Measurements from ENCODE around the gene NNMT. TPM values are rescaled to one million over a fixed set of nuclear protein-coding genes. Genes with fewer than 3 reads are reported as not detected.

Gene NNMT
- total RNA-seq, 2 donors from 2014 or later: 74.7 to 276 TPM

DNA sequence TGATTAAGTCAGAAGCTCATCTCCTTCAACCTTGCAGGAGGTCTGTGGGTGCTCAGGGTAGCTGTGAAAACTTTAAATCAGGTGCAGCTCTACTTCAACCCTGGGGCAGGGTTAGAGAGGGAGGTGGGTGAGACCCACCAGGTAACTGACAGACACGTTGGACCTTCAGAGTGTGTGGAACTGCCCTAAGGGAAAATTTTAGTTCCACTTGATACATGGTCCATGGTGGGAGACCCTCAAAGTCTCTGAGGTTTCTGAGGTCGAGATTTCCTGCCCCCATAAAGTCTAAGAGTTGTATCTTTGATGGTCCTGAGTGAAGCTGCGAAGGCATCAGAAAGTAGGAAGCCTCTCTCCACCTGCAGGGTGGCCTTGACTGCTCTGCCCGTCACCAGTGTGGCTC, 23.9 kb upstream of the NNMT start:
- Histone ChIP-seq H3K4me3 (no peak overlapping the region), H3K27ac (no peak overlapping the region), H3K4me1 (no peaks in the 10 kb centered on the region), H3K9me3 (no peaks in the 10 kb centered on the region), H3K27me3 (no peaks in the 10 kb centered on the region), H3K36me3 (replicated peaks in 1 of 2; ENCODE audit: insufficient read depth in 1 of 2, low read depth in 2 of 2) (no peaks in the 10 kb centered on the region)
- intact Hi-C loops (cut with DNase I): no loop called here
- TF ChIP-seq POLR2A (IDR thresholded peaks at IDR 0.05): no peak
- TF ChIP-seq, protein P1, sequence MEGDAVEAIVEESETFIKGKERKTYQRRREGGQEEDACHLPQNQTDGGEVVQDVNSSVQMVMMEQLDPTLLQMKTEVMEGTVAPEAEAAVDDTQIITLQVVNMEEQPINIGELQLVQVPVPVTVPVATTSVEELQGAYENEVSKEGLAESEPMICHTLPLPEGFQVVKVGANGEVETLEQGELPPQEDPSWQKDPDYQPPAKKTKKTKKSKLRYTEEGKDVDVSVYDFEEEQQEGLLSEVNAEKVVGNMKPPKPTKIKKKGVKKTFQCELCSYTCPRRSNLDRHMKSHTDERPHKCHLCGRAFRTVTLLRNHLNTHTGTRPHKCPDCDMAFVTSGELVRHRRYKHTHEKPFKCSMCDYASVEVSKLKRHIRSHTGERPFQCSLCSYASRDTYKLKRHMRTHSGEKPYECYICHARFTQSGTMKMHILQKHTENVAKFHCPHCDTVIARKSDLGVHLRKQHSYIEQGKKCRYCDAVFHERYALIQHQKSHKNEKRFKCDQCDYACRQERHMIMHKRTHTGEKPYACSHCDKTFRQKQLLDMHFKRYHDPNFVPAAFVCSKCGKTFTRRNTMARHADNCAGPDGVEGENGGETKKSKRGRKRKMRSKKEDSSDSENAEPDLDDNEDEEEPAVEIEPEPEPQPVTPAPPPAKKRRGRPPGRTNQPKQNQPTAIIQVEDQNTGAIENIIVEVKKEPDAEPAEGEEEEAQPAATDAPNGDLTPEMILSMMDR (IDR thresholded peaks at IDR 0.05): no peak
- ATAC-seq (no peak), DNase-seq (no peak)
- WGBS, 2 donors: 43 to 69% methylated on average over 4 of the region's 4 CpGs

DNA sequence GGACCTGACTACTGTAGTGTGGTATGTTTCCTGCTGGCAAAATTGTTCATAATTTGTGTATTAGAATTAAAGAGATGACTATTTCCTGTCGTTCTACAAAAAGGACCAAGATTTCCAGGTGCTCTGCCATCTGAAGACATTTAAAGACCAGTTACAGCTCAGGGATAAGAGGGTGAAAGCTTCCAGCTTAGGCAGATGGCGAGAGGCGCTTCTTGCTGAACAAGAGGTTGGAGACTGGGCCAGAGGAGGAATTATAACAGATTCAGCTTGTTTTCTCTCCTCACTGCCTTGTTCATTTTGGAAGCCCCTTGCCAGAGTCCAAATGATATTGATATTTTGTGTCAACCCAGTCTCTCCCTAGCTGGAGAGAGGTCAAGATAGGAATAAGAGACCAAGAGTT, 23.1 kb upstream of the NNMT start:
- TF ChIP-seq, protein P1 (IDR thresholded peaks at IDR 0.05): no peak
- no peak for TF ChIP-seq POLR2A (IDR thresholded peaks at IDR 0.05)
- H3K27ac ChIP-seq: no peak overlapping the region
- no peaks in the 10 kb centered on the region for H3K9me3 ChIP-seq
- no peaks in the 10 kb centered on the region for H3K36me3 ChIP-seq (replicated peaks in 1 of 2; ENCODE audit: insufficient read depth in 1 of 2, low read depth in 2 of 2)
- no peaks in the 10 kb centered on the region for H3K27me3 ChIP-seq
- 72 to 75% methylated on average over 3 of the region's 3 CpGs for WGBS, 2 donors
- DNase-seq: no peak
- H3K4me3 ChIP-seq: no peak overlapping the region
- no peaks in the 10 kb centered on the region for H3K4me1 ChIP-seq
- ATAC-seq: no peak
- intact Hi-C loops (cut with DNase I): no loop called here

DNA sequence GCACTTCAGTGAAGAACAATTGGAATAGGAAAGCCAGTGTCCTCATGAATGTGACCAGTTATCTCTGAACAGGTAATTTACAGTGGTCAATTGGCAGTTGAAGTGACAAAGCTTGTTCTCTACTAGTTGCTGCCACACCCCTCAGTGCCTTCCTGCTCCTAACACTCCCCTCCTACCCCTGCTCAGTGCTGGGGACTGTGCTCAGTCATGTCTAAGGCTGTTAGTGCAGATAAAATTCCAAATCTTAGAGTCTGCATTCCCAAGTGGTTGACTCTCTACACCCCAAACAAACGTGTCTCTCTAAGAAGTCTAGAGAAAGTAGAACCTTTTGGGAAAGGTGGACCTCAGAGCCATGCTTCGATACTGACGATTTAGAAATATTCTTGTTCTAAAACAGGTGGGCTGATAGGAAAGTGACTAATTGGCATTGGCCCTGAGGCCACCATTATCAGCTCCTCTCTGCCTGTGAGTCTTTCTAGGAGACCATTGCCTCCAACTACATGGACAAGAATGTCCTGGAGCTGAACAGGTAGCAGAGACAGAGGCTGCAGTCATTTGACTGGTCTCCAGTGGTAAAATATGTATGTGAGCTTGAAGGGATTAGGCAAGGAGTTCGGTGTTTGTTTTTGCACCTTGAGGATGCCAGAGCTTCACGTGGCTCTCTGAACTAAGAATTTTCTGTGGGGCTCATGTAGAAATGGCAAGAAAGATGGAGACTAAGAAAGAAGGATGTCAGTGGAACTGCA, 22.1 kb upstream of the NNMT start:
- no peaks in the 10 kb centered on the region for H3K9me3 ChIP-seq
- no peaks in the 10 kb centered on the region for H3K4me1 ChIP-seq
- no peak for ATAC-seq
- H3K4me3 ChIP-seq: no peak overlapping the region
- no peak overlapping the region for H3K27ac ChIP-seq
- TF ChIP-seq, protein P1 (IDR thresholded peaks at IDR 0.05): no peak
- no peak for TF ChIP-seq POLR2A (IDR thresholded peaks at IDR 0.05)
- H3K36me3 ChIP-seq (replicated peaks in 1 of 2; ENCODE audit: insufficient read depth in 1 of 2, low read depth in 2 of 2): no peaks in the 10 kb centered on the region
- no peaks in the 10 kb centered on the region for H3K27me3 ChIP-seq
- no peak for DNase-seq
- 55 to 58% methylated on average over 5 of the region's 5 CpGs for WGBS, 2 donors
- intact Hi-C loops (cut with DNase I): no loop called here

DNA sequence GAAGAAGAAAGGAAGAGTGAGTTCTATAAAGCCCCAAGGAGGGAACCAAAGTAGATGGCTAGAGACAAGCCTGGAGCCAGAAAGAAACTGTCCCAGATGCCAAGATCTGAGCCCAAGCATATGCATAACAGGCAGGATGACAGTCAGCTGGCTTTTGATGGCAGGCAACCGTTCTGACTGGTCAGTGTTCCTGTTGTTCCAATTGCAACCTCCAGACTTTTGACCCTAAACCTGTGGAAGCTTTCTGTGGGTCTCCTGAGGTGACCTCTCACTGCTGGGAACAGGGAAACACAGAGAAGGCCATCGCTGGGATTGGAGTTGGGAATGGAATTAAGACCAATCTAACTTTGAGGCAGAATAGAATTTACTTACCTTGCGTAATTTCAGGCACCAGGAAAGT, 21.6 kb upstream of the NNMT start:
- H3K4me1 ChIP-seq: no peaks in the 10 kb centered on the region
- no peaks in the 10 kb centered on the region for H3K9me3 ChIP-seq
- H3K4me3 ChIP-seq: no peak overlapping the region
- ATAC-seq: no peak
- 62 to 70% methylated on average over 3 of the region's 3 CpGs for WGBS, 2 donors
- TF ChIP-seq POLR2A (IDR thresholded peaks at IDR 0.05): no peak
- TF ChIP-seq, protein P1 (IDR thresholded peaks at IDR 0.05): no peak
- no peak overlapping the region for H3K27ac ChIP-seq
- intact Hi-C loops (cut with DNase I): no loop called here
- no peak for DNase-seq
- no peaks in the 10 kb centered on the region for H3K27me3 ChIP-seq
- no peaks in the 10 kb centered on the region for H3K36me3 ChIP-seq (replicated peaks in 1 of 2; ENCODE audit: insufficient read depth in 1 of 2, low read depth in 2 of 2)

DNA sequence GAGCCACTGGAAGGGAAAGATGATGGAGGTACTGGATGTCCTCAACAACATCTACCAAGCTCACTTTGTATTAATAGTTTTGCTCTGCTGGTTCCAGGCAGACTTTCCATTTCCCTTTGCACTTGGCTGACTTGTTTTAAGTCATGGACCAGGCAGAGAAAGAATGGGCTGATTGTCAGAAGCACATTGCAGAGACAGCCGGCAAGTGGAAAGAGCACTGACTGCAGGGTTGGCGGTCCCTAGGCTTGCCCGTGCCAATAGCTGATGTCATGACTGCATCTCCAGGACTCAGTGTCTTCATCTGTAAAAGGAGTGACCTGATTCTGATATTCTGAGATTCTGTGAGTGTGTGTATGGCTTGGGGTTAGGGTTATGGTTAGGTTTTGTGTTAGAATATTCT, 20.9 kb upstream of the NNMT start:
- DNase-seq (no peak), ATAC-seq (no peak)
- intact Hi-C loops (cut with DNase I): no loop called here
- H3K9me3 ChIP-seq: no peaks in the 10 kb centered on the region
- TF ChIP-seq, protein P1 (IDR thresholded peaks at IDR 0.05): no peak
- no peak for TF ChIP-seq POLR2A (IDR thresholded peaks at IDR 0.05)
- no peak overlapping the region for H3K27ac ChIP-seq
- H3K4me3 ChIP-seq: no peak overlapping the region
- H3K36me3 ChIP-seq (replicated peaks in 1 of 2; ENCODE audit: insufficient read depth in 1 of 2, low read depth in 2 of 2): no peaks in the 10 kb centered on the region
- no peaks in the 10 kb centered on the region for H3K27me3 ChIP-seq
- 54 to 56% methylated on average over 3 of the region's 3 CpGs for WGBS, 2 donors
- no peaks in the 10 kb centered on the region for H3K4me1 ChIP-seq
